Metanephros (tissue), 1 donor: ENCODE measurements around the gene C1GALT1C1. TPM values are rescaled to one million over a fixed set of nuclear protein-coding genes. Genes with fewer than 3 reads are reported as not detected.

Experiments
- total RNA-seq: library from RNA; depleted of rRNA; stranded (reverse); fragments of >200 nt; gene quantifications from one replicate; pipeline ENCODE4 v1.2.3, GENCODE V29; 2014

The C1GALT1C1 gene
- 17.7 TPM for total RNA-seq

GRCh38 chrX:120629667-120630537, at the start of gene C1GALT1C1:
Gene C1GALT1C1, minus strand, starts transcription at chrX:120630054. Its CDS starts 2,888 bp downstream, at chrX:120627166.

GRCh38 chrX:120603707-120604360, 26.0 kb downstream of the C1GALT1C1 start, which contains the start of gene MCTS1:
Gene MCTS1, plus strand, starts transcription at chrX:120604101. Its CDS starts 136 bp downstream, at chrX:120604237.

Other genes with a start within 250 kb of the C1GALT1C1 start
- gene LAMP2, start 160.8 kb downstream of the C1GALT1C1 start, total RNA-seq, result 121 TPM
- gene CUL4B, start 69.1 kb downstream of the C1GALT1C1 start, total RNA-seq, result 37.8 TPM
- gene MCTS1, start 26.0 kb downstream of the C1GALT1C1 start, total RNA-seq, result 19.9 TPM
- gene CT47B1, start 245.8 kb upstream of the C1GALT1C1 start, total RNA-seq, result not detected